NCI-H460 (cell line): Measurements from ENCODE around the gene NDUFA13. TPM values are rescaled to one million over a fixed set of nuclear protein-coding genes. Genes with fewer than 3 reads are reported as not detected.
"Not testable (repeated sequence)": the region's sequence is repeated elsewhere in the genome, so short reads cannot be mapped to it uniquely, and the experiment has no call there.

Experiments used
- DNase-seq: peaks from one replicate; pipeline ENCODE4 v3.0.0-alpha.2; 2016; ENCODE audit warnings: low read depth; ENCODE audit errors: extremely low read depth
- polyA plus RNA-seq: library from polyadenylated mRNA; depleted of rRNA; stranded (reverse); fragments of >200 nt; gene quantifications from 2 replicates; pipeline ENCODE4 v1.2.3, GENCODE V29; 2014; cell fraction: nucleus; rRNA removed
- total RNA-seq: library from RNA; depleted of rRNA; stranded (reverse); fragments of >200 nt; shearing (Covaris generic); gene quantifications from 2 replicates; pipeline ENCODE4 v1.2.3, GENCODE V29; 2014; rRNA removed

NDUFA13 gene
- 134 and 136 TPM in 2 replicates for total RNA-seq
- polyA plus RNA-seq, result 74.0 and 81.4 TPM in 2 replicates

DNA sequence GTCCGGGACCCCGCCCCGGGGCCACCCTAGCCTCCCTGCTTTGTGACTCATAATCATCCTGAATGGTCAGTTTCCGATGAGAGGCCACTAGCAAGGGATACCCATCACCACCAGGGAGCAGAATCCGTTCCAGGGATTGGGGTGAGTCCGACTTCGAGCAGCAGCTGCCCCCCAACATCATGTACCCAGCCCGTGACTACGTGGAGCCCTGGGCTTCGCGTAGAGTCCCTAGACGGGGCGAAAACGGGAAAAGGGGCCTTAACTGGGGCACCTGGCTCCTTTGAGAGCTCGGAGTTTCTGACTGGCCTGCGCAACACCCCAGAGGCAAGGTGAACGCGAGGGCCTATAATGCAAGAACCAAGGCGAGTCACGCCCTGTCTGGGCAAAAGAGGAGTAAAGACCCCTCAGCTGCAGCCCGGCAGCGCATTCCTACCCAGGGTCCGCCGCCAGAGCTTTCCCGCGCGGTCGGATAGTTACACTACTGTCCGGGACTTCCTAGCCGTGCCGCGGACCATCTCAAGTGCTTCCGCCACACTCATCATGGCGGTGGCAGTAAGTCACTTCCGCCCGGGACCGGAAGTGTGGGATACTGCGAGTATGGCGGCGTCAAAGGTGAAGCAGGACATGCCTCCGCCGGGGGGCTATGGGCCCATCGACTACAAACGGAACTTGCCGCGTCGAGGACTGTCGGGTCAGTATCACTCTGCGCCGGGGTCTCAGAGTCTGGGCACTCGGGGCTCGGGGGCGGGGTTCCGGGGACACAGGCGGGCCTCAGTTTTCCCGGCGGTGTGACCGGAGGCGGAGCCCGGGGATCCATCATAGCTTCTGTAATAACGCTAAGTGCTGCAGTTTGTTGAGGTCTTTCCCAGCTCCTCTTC, at the start of gene NDUFA13:
TSS of gene NDUFA13 (plus strand) at position 584 of the 878 bp plus-strand sequence. CDS start at position 598, 14 bp downstream.
- peak; percentile 84 for DNase-seq

DNA sequence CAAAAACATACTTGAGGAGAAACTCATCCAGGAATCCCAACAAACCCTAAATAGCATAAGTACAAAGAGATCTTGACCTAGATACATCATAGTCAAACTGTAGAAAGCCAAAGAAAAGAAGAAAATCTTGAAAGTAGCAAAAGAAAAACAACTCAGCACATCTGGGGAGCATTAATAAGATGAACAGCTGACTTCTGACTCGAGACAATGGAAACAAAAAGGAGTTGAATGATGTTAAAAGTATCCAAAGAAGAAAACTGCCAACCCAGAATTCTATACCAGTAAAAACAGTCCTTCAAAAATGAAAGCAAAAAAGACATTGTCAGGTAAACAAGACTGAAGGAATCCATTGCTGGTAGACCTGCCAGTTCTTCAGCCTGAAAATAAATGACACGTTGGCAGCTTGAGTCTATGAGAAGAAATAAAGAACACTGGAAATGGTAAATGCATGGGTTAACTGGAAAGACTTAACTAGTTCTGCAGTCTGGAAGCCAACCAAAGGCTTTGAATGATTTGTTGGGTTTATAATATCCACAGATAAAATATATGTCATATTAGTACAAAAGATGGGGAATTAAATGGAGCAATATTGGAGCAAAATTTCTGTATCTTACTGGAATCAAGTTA, 47.5 kb upstream of the NDUFA13 start:
- DNase-seq, result no peak

DNA sequence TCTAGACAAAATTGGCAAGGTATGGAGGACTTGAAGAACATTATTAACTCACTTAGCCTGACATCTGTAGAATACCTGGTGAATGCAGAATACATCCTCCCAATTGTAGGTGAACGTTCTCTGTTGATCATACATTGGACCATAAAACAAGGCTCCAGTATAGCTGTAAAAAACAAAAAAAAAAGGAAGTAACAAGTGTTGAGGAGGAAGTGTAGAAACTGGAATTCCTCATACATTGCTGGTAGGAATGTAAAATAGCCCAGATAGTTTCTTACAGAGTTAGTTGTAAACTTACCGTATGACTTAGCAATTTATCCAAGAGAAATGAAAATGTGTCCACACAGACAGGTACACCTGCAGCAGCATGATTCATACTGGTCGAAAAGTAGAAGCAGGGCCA, 45.4 kb upstream of the NDUFA13 start:
- no peak for DNase-seq

DNA sequence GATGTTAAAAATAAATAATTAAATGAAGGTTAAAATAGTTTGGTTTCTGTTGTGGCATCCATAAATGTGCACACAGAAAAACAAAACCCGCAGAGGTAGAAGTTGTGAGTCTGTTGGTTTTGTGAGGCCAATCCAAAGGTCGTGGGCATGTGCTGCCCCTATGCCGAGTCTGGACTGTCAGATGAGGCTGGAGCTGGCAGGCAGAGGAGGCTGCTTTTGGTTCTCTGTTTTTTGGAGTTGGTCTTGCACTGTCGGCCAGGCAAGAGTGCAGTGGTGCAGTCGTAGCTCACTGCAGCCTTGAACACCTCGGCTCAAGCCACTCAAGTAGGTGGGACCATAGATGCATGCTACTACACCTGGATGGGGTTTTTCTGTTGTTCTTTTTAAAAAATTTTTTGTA, 44.3 kb upstream of the NDUFA13 start:
- DNase-seq, result no peak

DNA sequence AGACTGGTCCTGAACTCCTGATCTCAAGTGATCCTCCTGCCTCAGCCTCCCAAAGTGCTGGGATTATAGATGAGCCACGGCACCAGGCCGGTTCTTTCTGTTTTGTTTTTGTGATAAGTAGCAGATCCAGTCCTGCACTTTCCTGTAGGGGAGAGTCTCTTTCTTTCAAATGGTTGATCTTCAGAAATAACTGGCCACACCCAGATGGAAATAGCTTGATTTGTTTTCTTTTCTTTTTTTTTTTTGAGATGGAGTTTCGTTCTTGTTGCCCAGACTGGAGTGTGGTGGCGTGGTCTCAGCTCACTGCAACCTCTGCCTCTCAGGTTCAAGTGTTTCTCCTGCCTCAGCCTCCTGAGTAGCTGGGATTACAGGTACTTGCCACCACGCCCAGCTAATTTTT, 43.9 kb upstream of the NDUFA13 start:
- not testable (repeated sequence) for DNase-seq

DNA sequence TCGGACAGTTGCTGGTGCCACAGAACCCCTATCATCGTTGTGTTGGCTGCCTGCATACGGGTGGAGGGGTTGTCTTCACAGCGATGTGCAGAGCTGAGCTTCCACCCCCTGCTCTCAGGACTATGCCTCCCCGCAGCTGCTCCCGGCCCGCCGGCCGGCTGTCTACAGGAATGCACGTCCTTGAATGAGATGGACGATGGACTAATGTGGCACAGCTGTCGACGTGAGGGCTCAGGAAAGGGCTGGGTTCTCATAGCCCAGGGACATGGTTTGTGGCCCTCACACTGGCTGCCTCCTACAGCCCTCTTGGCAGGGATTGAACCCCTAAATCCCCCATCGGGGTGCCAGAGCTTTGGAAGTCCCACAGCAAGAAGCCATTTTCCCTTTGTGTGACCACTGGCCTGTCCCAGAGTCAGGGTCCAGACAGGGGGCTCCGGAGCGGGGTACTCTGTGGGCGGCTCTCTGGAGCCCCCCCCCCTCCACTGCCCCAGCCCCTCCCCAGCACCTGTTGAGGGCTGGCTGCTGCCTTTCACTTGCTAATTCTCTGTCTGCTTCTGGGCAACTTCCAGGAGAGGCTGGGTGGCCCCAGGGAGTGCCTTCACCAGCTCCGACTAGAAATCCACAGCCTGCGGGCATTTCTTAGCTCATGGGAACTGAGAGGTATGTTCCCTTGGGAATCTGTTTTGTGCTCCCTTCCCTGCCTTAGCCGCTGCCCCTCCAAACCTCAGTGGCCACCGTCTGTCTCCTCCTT, 40.8 kb upstream of the NDUFA13 start:
- no peak for DNase-seq

DNA sequence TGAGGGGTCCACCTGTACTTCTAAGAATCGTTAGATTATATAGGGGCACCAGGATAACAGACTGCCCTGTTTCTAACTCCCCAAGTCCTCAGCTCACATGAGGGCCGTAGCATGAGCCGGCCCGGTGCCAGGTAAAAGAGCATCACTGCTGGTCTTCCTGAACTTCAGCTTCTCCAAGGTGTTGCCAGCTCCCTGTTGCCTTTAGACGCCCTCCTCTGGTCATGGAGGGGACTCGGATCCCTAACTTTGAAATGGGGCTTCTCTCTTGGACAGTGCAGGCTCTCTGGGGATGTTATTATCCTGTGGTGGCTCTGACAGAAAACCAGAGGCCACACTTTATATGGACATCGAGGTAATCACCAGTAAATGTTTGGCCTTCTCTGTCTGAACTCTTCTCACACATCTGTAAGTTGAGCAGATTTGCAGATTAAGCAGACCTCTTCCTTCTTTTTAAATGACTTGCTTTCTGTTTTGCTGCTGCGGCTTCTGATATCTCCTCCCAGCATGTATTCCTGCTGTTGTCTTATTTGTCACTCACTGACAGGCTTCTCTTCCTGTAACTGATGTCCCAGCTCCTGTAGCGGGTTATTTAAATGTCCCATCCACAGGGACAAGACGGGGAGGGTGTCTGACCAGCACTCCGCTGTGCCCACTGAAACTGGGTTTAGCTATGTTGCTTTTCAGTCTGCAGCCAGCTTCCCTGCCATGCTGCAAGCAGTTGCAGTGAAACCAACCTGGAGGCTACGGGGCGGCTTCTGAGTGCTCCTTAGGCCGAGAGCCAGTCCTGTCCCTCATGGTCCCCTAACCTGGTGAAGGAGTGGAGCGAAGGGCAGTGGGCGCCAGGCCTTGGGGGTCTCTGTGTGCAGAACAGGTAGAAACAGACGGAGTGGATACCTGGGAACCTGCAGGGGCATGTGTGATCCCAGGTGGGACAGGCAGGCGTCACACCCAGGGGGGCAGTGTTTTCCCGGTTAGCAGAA, 39.9 kb upstream of the NDUFA13 start:
- no peak for DNase-seq

GRCh38 chr19:19477705-19478383, 38.2 kb upstream of the NDUFA13 start:
- DNase-seq, result no peak

- DNase-seq, result no peak
Observed at GRCh38 chr19:19480688-19481087, 35.3 kb upstream of the NDUFA13 start.

GRCh38 chr19:19482809-19483596, 33.0 kb upstream of the NDUFA13 start:
- no peak for DNase-seq

DNA sequence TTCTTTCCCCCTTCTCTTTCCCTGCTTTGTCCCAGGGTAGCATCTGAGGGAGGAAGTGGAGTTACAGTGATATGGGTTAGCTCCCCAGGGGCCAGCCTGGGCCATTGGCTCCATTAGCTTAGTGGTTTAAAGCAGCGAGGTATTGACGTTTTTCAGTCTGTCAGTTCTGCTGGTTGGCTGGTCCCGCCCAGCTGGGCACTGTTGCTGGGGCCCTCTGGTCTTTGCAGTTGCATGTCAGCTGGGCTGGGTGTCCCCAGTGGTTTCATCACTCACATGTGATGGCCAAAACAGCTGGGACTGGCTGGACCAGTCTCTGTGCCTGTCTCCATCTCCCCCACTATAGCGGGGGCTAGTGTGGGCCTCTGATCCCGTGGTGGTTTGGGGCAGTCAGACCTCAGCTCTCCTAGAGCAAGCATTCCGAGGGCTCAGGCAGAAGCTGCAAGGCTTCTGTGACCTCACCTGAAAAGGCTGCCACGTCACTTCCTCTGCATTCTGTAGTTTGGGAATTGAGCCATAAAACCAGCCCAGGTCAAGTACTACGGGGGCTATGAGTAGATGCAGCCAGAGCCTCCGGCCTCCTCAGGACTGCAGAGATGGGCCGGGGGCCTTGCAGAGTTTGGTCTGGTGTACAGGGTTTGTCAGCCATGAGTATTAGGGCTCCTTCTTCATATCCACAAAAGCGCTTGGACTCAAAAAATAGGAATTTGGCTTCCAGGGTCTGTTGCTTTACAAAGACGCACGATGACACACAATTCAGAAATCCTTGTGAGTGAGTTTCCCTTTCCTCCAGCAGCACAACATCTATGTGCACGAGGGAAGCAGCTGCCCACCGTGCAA, 30.6 kb upstream of the NDUFA13 start:
- no peak for DNase-seq

GRCh38 chr19:19485998-19486290, 30.1 kb upstream of the NDUFA13 start:
- no peak for DNase-seq

DNA sequence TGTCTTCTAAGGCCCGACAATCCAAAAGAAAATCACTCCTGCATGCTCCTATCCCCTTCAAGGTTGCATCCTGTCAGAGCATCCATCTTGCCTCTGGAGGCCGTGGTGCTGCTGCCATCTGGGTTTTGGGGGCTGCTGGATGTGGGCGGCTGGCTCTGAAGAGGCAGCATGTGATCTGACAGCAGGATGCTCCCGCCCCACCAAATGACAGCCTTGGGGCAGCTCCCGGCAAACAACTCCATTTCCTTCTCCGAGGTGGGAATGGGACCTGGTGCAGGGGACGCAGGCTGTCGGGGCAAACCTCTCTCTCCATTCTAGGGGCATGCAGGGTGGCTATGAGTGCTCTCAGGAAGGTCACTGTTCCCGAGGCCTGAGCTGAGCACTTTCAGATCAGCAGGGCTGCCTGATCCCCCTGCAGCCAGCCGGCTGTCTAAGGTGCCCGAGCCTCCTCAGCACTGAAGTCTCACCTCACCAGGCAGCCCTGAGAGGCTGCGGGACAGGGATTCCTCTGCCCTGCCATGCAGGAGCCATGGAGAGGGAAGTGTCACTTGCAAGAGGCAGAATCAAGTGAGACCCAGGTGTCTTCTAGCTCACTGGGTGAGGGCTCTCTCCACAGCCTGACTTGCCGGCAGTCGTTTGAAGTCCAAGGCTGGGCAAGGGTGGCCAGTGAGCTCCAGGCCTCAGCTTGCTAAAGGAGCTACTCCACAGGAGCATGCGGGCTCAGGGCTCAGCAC, 29.5 kb upstream of the NDUFA13 start:
- DNase-seq, result no peak

DNA sequence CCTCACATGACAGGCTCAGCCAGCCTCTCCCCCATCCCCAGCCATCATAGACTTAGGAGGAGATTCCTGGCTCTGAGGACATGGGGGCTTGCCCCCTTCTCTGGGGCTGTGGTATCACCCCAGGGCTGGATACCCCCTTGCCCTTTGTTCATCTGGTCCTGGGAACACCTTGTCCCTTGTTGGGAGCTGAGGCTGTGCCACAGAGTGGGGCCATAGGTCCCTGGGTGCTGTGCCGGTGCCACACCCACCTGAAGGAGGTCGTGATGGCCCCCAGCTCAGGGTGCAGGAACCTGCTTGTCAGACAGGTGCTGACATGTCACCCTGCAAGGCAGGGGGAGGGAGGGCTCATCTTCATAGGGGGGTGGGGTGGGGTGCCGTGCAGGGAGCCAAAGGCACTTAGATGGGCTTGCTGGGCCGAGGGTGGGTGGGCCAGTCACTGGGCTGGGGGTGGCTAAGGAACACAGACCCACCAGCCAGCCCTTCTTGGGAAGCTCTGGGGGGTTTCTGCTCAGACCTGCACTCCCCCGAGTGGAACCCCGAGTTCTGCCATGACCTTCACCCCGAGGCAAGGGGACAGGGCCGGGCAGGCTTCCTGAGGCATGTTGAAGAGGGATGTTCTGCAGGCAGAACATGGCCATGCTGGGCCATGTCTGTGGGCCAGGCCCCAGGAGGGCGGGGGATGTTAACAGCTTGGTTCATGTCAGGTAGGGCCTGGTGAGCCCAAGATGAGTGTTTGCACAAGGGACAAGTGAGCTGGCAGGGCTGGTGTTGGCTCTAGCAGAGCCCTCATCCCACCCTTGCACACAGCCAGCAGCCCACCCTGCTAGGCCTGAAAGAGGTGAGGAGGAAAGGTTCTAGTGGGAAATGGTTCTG, 28.7 kb upstream of the NDUFA13 start:
- DNase-seq, result no peak

GRCh38 chr19:19487950-19488874, 27.8 kb upstream of the NDUFA13 start:
- DNase-seq, result no peak
